Activated CD8-positive, alpha-beta T cell treated with anti-CD3 and anti-CD28 coated beads for 36 hours (primary cell): ENCODE data around the gene RAB8B. TPM values are rescaled to one million over a fixed set of nuclear protein-coding genes. Genes with fewer than 3 reads are reported as not detected.

Experiments used
- ATAC-seq: fragments of 200-7000 bp; cut with Tn5 transposase; one replicate; pipeline ENCODE4 v1.10.0; 2021; ENCODE audit warnings: mild to moderate bottlenecking, moderate library complexity
- CTCF ChIA-PET: fragments of 350-600 bp; sonication (Branson Sonifier 250); formaldehyde crosslinking; loops from one replicate; lab custom pipeline; 2021; ENCODE audit warnings: antibody characterized with exemption; lab: Charles Lee
- POLR2A ChIA-PET: fragments of 350-600 bp; sonication (Branson Sonifier 250); formaldehyde crosslinking; loops from one replicate; lab custom pipeline; 2021; ENCODE audit warnings: antibody characterized with exemption; lab: Charles Lee
- DNase-seq: peaks from one replicate; pipeline ENCODE4 v3.0.0-alpha.2; 2020
- H3K27ac Mint-ChIP-seq: one replicate; pipeline ENCODE4 v1.8.0; 2021; ENCODE audit warnings: mild to moderate bottlenecking, mixed read lengths
- H3K27me3 Mint-ChIP-seq: one replicate; pipeline ENCODE4 v1.8.0; 2021; ENCODE audit warnings: mixed read lengths
- H3K36me3 Mint-ChIP-seq: one replicate; pipeline ENCODE4 v1.8.0; 2021; ENCODE audit warnings: low read depth, mixed read lengths
- H3K4me1 Mint-ChIP-seq: one replicate; pipeline ENCODE4 v1.8.0; 2021; ENCODE audit warnings: low read depth, mixed read lengths
- H3K4me3 Mint-ChIP-seq: one replicate; pipeline ENCODE4 v1.8.0; 2021; ENCODE audit warnings: mild to moderate bottlenecking, moderate library complexity, mixed read lengths
- H3K9me3 Mint-ChIP-seq: one replicate; pipeline ENCODE4 v1.8.0; 2021; ENCODE audit warnings: mixed read lengths
- intact Hi-C: fragments of 100-400 bp; cut with micrococcal nuclease; formaldehyde crosslinking; loops from one replicate; pipeline ENCODE4 v1.10.0; 2022
- total RNA-seq, 2 experiments: library from RNA; stranded (reverse); gene quantifications; one replicate each; pipeline ENCODE4 v1.2.3, GENCODE V29; 2021
- TF ChIP-seq, protein P1 (sequence below): fragments of 200-600 bp; IDR thresholded peaks from one replicate; pipeline ENCODE4 v1.8.0; 2022; ENCODE audit warnings: antibody characterized with exemption, mild to moderate bottlenecking

RAB8B gene
- total RNA-seq, 2 experiments from 2014 or later: 252 to 261 TPM

GRCh38 chr15:63231206-63231605, 41.8 kb downstream of the RAB8B start:
- DNase-seq: no peak
- Mint-ChIP-seq H3K9me3 (no peaks in the 10 kb centered on the region), H3K4me1 (peaks cover 72% of the 10 kb centered on the region), H3K36me3 (peaks cover 56% of the 10 kb centered on the region), H3K27me3 (no peaks in the 10 kb centered on the region), H3K27ac (peak overlapping the region; percentile 90), H3K4me3 (peak overlapping the region; percentile 42)
- CTCF ChIA-PET: interaction anchor here (0.7 to 1.7 kb wide), 8 partner anchors 8 to 125 kb away, joined by 3 to 9 read pairs (median 4); no protein-coding TSS in a partner anchor
- intact Hi-C loops: loop anchor here (5.0 kb wide), 1 partner anchor 39 kb away; no protein-coding TSS in a partner anchor
- TF ChIP-seq, protein P1, sequence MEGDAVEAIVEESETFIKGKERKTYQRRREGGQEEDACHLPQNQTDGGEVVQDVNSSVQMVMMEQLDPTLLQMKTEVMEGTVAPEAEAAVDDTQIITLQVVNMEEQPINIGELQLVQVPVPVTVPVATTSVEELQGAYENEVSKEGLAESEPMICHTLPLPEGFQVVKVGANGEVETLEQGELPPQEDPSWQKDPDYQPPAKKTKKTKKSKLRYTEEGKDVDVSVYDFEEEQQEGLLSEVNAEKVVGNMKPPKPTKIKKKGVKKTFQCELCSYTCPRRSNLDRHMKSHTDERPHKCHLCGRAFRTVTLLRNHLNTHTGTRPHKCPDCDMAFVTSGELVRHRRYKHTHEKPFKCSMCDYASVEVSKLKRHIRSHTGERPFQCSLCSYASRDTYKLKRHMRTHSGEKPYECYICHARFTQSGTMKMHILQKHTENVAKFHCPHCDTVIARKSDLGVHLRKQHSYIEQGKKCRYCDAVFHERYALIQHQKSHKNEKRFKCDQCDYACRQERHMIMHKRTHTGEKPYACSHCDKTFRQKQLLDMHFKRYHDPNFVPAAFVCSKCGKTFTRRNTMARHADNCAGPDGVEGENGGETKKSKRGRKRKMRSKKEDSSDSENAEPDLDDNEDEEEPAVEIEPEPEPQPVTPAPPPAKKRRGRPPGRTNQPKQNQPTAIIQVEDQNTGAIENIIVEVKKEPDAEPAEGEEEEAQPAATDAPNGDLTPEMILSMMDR: no peak
- no peak for ATAC-seq
- POLR2A ChIA-PET: interaction anchor here (1.1 to 4.1 kb wide), 3 partner anchors 12 to 74 kb away, joined by 5 to 20 read pairs (median 7); partner anchors contain the start of gene RPS27L

- H3K36me3 Mint-ChIP-seq: peaks cover 54% of the 10 kb centered on the region
- H3K27ac Mint-ChIP-seq: peak overlapping the region; percentile 90
- TF ChIP-seq, protein P1: no peak
- CTCF ChIA-PET: interaction anchor here (0.7 to 1.7 kb wide), 10 partner anchors 9 to 126 kb away, joined by 3 to 9 read pairs (median 4); no protein-coding TSS in a partner anchor
- H3K9me3 Mint-ChIP-seq: no peaks in the 10 kb centered on the region
- POLR2A ChIA-PET: interaction anchor here (1.0 to 4.1 kb wide), 6 partner anchors 11 to 74 kb away, joined by 3 to 20 read pairs (median 4); partner anchors contain the start of gene RPS27L
- DNase-seq (no peak), ATAC-seq (peak; percentile 42)
- intact Hi-C loops: loop anchor here (5.0 kb wide), 1 partner anchor 39 kb away; no protein-coding TSS in a partner anchor
- no peaks in the 10 kb centered on the region for H3K27me3 Mint-ChIP-seq
- peaks cover 70% of the 10 kb centered on the region for H3K4me1 Mint-ChIP-seq
- peak overlapping the region; percentile 42 for H3K4me3 Mint-ChIP-seq
Measured at GRCh38 chr15:63231706-63232105, 42.3 kb downstream of the RAB8B start.

DNA sequence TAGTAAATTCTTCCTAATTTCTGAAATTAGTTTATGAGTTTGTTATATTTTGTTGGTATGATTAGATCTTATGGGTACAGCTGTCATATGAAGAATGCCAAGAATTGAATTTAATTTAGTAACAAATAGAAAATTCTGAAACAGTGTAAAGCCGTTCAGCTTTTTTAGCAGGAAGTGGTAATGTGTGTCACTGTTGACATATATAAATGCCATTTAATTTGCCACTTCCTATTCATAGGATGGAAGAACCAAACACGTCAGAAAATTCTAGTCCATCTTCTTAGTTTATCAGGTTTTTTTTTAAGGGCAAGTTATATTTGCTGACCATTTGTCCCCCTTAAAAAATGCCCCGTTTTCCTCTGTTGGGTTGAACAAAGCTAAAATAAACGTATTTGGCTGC, 43.0 kb downstream of the RAB8B start:
- POLR2A ChIA-PET: interaction anchor here (1.0 to 4.1 kb wide), 5 partner anchors 11 to 75 kb away, joined by 3 to 20 read pairs (median 4); partner anchors contain the start of gene RPS27L
- Mint-ChIP-seq H3K4me1 (peaks cover 70% of the 10 kb centered on the region), H3K4me3 (peak overlapping the region; percentile 40)

DNA sequence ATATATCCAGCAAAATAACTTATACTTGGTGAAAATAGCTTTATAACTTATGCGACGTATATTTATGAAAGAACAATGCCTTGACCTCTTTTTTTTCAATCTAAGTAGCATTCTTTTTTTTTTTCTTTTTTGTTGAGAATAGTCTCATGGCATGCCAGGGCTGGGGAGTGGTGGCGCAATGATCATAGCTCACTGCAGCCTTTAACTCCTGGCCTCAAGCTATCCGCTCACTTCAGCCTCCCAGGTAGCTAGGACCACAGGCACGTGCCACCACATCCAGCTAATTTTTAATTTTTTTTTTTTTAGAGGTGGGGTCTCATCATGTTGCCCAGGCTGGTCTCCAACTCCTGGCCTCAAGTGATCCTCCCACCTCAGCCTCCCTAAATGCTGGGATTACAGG, 43.5 kb downstream of the RAB8B start:
- no peaks in the 10 kb centered on the region for H3K27me3 Mint-ChIP-seq
- no peaks in the 10 kb centered on the region for H3K9me3 Mint-ChIP-seq
- peak overlapping the region; percentile 76 for H3K27ac Mint-ChIP-seq
- TF ChIP-seq, protein P1: no peak
- peaks cover 73% of the 10 kb centered on the region for H3K4me1 Mint-ChIP-seq
- intact Hi-C loops: loop anchor here (5.0 kb wide), 1 partner anchor 41 kb away; no protein-coding TSS in a partner anchor
- no peak for DNase-seq
- CTCF ChIA-PET: interaction anchor here (0.7 to 1.6 kb wide), 4 partner anchors 10 to 235 kb away, joined by 3 to 6 read pairs (median 3); no protein-coding TSS in a partner anchor
- no peak overlapping the region for H3K4me3 Mint-ChIP-seq
- H3K36me3 Mint-ChIP-seq: peaks cover 60% of the 10 kb centered on the region
- ATAC-seq: no peak
- POLR2A ChIA-PET: interaction anchor here (1.3 to 4.1 kb wide), 3 partner anchors 18 to 75 kb away, joined by 4 to 20 read pairs (median 4); partner anchors contain the start of gene RPS27L

More for the DNA sequence above, 43.0 kb downstream of the RAB8B start:
- H3K36me3 Mint-ChIP-seq: peaks cover 56% of the 10 kb centered on the region
- CTCF ChIA-PET: interaction anchor here (0.7 to 1.7 kb wide), 9 partner anchors 11 to 234 kb away, joined by 3 to 7 read pairs (median 4); no protein-coding TSS in a partner anchor
- H3K9me3 Mint-ChIP-seq: no peaks in the 10 kb centered on the region
- TF ChIP-seq, protein P1: no peak
- ATAC-seq (peak; percentile 64), DNase-seq (no peak)
- H3K27ac Mint-ChIP-seq: peak overlapping the region; percentile 90
- no peaks in the 10 kb centered on the region for H3K27me3 Mint-ChIP-seq
- intact Hi-C loops: loop anchor here (5.0 kb wide), 1 partner anchor 40 kb away; no protein-coding TSS in a partner anchor
